22Rv1 (cell line): Measurements from ENCODE around the gene MPPED2.
A peak's percentile ranks its signal among the peaks of the same experiment; 100 is the strongest.

Experiments used
- H3K27ac ChIP-seq: fragments of 450-650 bp; 2 replicates; pipeline ENCODE4 v1.5.1; 2017
- CTCF ChIP-seq: fragments of 450-650 bp; IDR thresholded peaks from 2 replicates; pipeline ENCODE4 v1.5.1; 2017; ENCODE audit warnings: mild to moderate bottlenecking
- ZFX ChIP-seq: fragments of 450-650 bp; IDR thresholded peaks from 2 replicates; pipeline ENCODE4 v1.6.1; 2017; ENCODE audit warnings: antibody characterized with exemption, borderline replicate concordance

MPPED2 gene

GRCh38 chr11:30424321-30424720 is 161.8 kb downstream of the MPPED2 start:
- no peak for TF ChIP-seq CTCF
- TF ChIP-seq ZFX, result no peak
- H3K27ac ChIP-seq, result no peak overlapping the region

GRCh38 chr11:30423886-30424285 is 162.3 kb downstream of the MPPED2 start:
- H3K27ac ChIP-seq, result 0 out of 2 replicates have a peak overlapping the region, but pooled peaks have one; percentile 37
- no peak for TF ChIP-seq CTCF
- TF ChIP-seq ZFX, result no peak

- H3K27ac ChIP-seq, result peak overlapping the region; percentile 37
These were observed 162.9 kb downstream of the MPPED2 start for GRCh38 chr11:30423279-30423648.

GRCh38 chr11:30422447-30423278 is 163.5 kb downstream of the MPPED2 start:
- peak overlapping the region; percentile 37 for H3K27ac ChIP-seq
- TF ChIP-seq CTCF (no peak), ZFX (no peak)

More at GRCh38 chr11:30423279-30423648, 162.9 kb downstream of the MPPED2 start:
- TF ChIP-seq ZFX, result no peak
- no peak for TF ChIP-seq CTCF

GRCh38 chr11:30420233-30420787 is 165.8 kb downstream of the MPPED2 start:
- TF ChIP-seq CTCF (no peak), ZFX (no peak)
- no peak overlapping the region for H3K27ac ChIP-seq

- H3K27ac ChIP-seq, result no peak overlapping the region
- TF ChIP-seq CTCF (no peak), ZFX (no peak)
These were observed 171.3 kb downstream of the MPPED2 start for GRCh38 chr11:30414806-30415205.

GRCh38 chr11:30414244-30414643 is 171.9 kb downstream of the MPPED2 start:
- no peak overlapping the region for H3K27ac ChIP-seq
- no peak for TF ChIP-seq CTCF
- TF ChIP-seq ZFX, result no peak
